ENCODE measurements around the gene CDKAL1.

The CDKAL1 gene

DNA sequence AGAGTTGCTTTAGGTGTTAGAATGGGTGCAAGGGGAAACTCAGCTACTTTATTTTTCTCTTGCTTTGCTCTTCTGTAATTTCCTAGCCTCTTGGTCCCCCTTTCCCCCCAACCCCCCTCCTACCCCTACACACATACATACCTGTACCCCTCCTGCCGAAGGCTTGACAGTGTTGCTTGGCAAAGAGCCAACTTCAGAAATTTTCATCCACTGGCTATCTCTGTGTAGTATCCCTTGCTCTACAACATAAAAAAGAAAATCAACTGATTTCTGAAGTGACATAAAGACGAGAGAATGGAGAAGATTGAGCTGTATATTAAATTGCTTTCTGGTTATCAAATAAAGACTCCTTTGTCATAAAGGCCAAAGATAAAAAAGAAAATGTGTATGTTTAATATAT lies 561.2 kb downstream of the CDKAL1 start:
- TF ChIP-seq PAX5 (IDR thresholded peaks at IDR 0.05; ENCODE audit: insufficient read depth, low read length, severe bottlenecking), result no peak
- DNase-seq (ENCODE audit: insufficient read length, low spot score), result no peak
- no peak for FAIRE-seq

DNA sequence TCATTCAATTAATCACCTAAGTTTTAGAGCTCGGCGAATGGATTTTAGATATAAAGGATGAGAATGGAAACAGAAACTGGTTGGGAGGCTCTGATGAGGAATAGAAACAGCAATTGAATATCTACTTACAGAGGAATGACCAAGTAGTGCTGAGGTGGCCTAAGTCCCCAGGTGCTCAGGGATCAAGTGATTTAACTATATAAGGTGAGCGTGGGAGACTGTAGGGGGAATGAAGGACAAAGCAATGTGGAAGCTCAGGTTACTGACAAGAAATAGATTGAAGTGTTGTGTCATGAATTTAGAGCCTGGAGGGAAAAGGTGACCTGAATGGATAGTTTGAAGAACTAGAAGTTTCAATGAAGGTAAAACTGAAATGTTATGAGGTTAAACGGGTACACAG lies 563.9 kb downstream of the CDKAL1 start:
- FAIRE-seq, result no peak
- no peak for DNase-seq (ENCODE audit: insufficient read length, low spot score)
- TF ChIP-seq PAX5 (IDR thresholded peaks at IDR 0.05; ENCODE audit: insufficient read depth, low read length, severe bottlenecking), result no peak
- no peak for TF ChIP-seq POLR2A (IDR thresholded peaks at IDR 0.05; ENCODE audit: low read depth, low read length)
- TF ChIP-seq POLR2AphosphoS5 (IDR thresholded peaks at IDR 0.05; ENCODE audit: low read depth, low read length), result no peak
- TF ChIP-seq TAF1 (IDR thresholded peaks at IDR 0.05; ENCODE audit: low read depth, low read length), result no peak
- no peak for TF ChIP-seq SPI1 (IDR thresholded peaks at IDR 0.05; ENCODE audit: low read depth, low read length)
- TF ChIP-seq POU2F2 (IDR thresholded peaks at IDR 0.05; ENCODE audit: low read depth, low read length), result no peak

DNA sequence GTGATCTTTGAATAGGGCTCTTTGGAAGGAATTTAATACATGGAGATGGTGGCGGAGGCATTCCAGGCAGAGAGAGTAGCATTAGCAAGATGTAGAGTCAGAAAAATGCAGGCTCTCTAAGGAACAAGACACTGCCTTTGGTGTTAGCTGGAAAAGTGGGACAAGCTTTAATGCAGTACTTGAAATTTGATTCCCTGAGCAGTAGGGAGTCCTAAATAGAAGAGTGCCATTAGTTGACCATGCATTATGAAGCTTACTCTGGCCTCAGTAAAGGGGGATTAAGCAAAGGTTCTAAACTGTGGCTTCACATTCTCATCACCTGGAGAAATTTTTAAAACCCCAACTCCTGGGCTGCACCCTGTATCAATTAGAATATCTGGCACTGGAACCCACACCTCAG lies 564.5 kb downstream of the CDKAL1 start:
- TF ChIP-seq PAX5 (IDR thresholded peaks at IDR 0.05; ENCODE audit: insufficient read depth, low read length, severe bottlenecking) (no peak), POU2F2 (IDR thresholded peaks at IDR 0.05; ENCODE audit: low read depth, low read length) (no peak)
- FAIRE-seq (no peak), DNase-seq (ENCODE audit: insufficient read length, low spot score) (no peak)

DNA sequence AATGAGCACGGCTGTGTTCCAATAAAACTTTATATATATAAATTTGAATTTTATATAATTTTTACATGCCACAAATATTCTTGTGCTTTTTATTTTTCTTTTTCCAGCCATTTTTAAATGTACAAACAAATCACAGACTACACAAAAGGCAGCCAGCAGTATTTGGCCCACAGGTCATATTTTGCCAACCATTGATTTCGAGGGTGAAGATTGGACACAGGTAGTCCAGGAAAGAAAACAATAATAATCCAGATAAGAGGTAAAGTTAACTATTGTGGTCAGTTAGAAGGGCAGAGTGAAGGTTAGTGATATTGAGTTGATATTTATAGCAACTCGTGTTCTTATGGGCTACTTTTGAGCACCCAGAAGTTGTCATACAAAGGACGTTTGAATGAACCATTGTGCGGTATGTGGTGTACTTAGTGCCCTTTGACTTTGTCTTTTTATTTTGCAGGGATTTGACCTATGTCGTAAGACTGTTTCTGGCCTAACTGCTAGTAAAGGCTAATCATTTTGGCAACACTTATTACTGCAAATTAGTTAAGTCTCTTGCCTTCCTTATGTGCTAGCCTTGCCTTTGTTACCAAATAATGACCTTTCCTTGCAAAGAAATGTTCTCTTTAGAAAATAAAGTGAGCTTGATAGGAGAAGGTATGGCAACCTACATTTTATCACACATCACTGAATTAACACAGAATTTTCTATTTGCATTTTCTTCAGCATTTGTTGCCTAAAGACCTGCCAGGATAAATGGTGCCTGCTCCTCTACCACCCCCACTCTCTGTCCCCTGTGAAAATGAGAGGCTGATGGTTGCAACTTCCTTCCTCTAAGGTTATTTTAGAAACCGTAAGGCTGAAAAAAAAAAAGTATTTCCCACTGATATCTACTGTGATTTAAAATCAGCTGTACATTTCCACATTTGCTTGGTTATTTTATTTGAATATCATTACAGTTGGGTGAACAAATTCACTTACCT lies 565.4 kb downstream of the CDKAL1 start:
- TF ChIP-seq POLR2AphosphoS5 (IDR thresholded peaks at IDR 0.05; ENCODE audit: low read depth, low read length), result no peak
- no peak for FAIRE-seq
- DNase-seq (ENCODE audit: insufficient read length, low spot score), result no peak

DNA sequence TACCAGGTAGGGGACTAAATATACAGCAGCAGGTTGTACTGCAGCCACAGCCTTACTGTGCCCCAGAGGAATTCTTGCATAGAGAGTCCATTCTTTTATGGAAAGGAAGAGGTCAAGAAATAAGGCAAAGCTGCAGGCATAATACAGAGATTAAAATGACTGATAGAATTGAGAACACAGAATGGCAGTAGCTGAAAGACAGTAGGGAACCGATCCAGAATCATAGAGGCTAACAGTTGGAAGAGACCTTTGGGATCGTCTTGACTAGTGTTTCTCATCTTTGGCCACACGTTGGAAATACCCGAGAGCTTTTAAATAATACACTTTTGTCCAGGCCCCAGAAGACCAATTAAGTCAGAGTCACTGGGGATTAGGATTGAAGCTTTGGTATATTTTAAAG lies 566.7 kb downstream of the CDKAL1 start:
- no peak for DNase-seq (ENCODE audit: insufficient read length, low spot score)
- FAIRE-seq, result no peak
- TF ChIP-seq POLR2A (IDR thresholded peaks at IDR 0.05; ENCODE audit: low read depth, low read length), result no peak
- no peak for TF ChIP-seq POLR2AphosphoS5 (IDR thresholded peaks at IDR 0.05; ENCODE audit: low read depth, low read length)
- no peak for TF ChIP-seq TAF1 (IDR thresholded peaks at IDR 0.05; ENCODE audit: low read depth, low read length)
- TF ChIP-seq PAX5 (IDR thresholded peaks at IDR 0.05; ENCODE audit: insufficient read depth, low read length, severe bottlenecking), result no peak
- TF ChIP-seq SPI1 (IDR thresholded peaks at IDR 0.05; ENCODE audit: low read depth, low read length), result no peak
- no peak for TF ChIP-seq POU2F2 (IDR thresholded peaks at IDR 0.05; ENCODE audit: low read depth, low read length)

GRCh38 chr6:21101694-21102093 lies 567.4 kb downstream of the CDKAL1 start:
- DNase-seq (ENCODE audit: insufficient read length, low spot score) (no peak), FAIRE-seq (no peak)
- TF ChIP-seq TAF1 (IDR thresholded peaks at IDR 0.05; ENCODE audit: low read depth, low read length), result no peak
- TF ChIP-seq PAX5 (IDR thresholded peaks at IDR 0.05; ENCODE audit: insufficient read depth, low read length, severe bottlenecking), result no peak
- TF ChIP-seq SPI1 (IDR thresholded peaks at IDR 0.05; ENCODE audit: low read depth, low read length), result no peak
- TF ChIP-seq POLR2AphosphoS5 (IDR thresholded peaks at IDR 0.05; ENCODE audit: low read depth, low read length), result no peak
- TF ChIP-seq POU2F2 (IDR thresholded peaks at IDR 0.05; ENCODE audit: low read depth, low read length), result no peak
- TF ChIP-seq POLR2A (IDR thresholded peaks at IDR 0.05; ENCODE audit: low read depth, low read length), result no peak

- no peak for FAIRE-seq
- TF ChIP-seq POLR2A (IDR thresholded peaks at IDR 0.05; ENCODE audit: low read depth, low read length) (no peak), POU2F2 (IDR thresholded peaks at IDR 0.05; ENCODE audit: low read depth, low read length) (no peak), PAX5 (IDR thresholded peaks at IDR 0.05; ENCODE audit: insufficient read depth, low read length, severe bottlenecking) (no peak), TAF1 (IDR thresholded peaks at IDR 0.05; ENCODE audit: low read depth, low read length) (no peak), SPI1 (IDR thresholded peaks at IDR 0.05; ENCODE audit: low read depth, low read length) (no peak), POLR2AphosphoS5 (IDR thresholded peaks at IDR 0.05; ENCODE audit: low read depth, low read length) (no peak)
These were observed 567.9 kb downstream of the CDKAL1 start for GRCh38 chr6:21102201-21102600.

DNA sequence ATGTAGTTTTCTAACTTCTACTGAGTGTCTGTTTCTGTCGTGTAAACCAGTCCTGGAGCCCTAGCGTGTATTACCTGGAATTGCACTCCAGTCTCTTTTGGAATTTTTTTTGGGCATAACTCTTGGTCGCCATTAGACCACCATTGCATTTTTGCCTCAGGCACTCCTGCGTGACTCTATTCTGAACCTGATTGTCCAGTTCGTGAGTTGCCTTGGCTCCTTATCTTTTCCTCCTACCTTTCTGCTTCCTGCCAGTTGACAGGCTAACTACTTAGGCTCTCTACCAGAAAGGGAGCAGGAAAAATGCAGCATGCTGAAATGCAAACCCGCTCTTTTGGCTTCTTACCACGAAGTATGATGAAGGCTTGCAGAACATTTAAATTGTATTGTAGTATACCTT lies 568.4 kb downstream of the CDKAL1 start:
- TF ChIP-seq SPI1 (IDR thresholded peaks at IDR 0.05; ENCODE audit: low read depth, low read length) (no peak), POLR2AphosphoS5 (IDR thresholded peaks at IDR 0.05; ENCODE audit: low read depth, low read length) (no peak), PAX5 (IDR thresholded peaks at IDR 0.05; ENCODE audit: insufficient read depth, low read length, severe bottlenecking) (no peak), POLR2A (IDR thresholded peaks at IDR 0.05; ENCODE audit: low read depth, low read length) (no peak), POU2F2 (IDR thresholded peaks at IDR 0.05; ENCODE audit: low read depth, low read length) (no peak), TAF1 (IDR thresholded peaks at IDR 0.05; ENCODE audit: low read depth, low read length) (no peak)
- DNase-seq (ENCODE audit: insufficient read length, low spot score) (no peak), FAIRE-seq (no peak)

More at GRCh38 chr6:21102201-21102600, 567.9 kb downstream of the CDKAL1 start:
- no peak for DNase-seq (ENCODE audit: insufficient read length, low spot score)

GRCh38 chr6:21103626-21104224 lies 569.5 kb downstream of the CDKAL1 start:
- DNase-seq (ENCODE audit: insufficient read length, low spot score) (no peak), FAIRE-seq (no peak)
- no peak for TF ChIP-seq TAF1 (IDR thresholded peaks at IDR 0.05; ENCODE audit: low read depth, low read length)
- TF ChIP-seq POLR2A (IDR thresholded peaks at IDR 0.05; ENCODE audit: low read depth, low read length), result no peak
- TF ChIP-seq SPI1 (IDR thresholded peaks at IDR 0.05; ENCODE audit: low read depth, low read length), result no peak
- no peak for TF ChIP-seq POU2F2 (IDR thresholded peaks at IDR 0.05; ENCODE audit: low read depth, low read length)
- TF ChIP-seq PAX5 (IDR thresholded peaks at IDR 0.05; ENCODE audit: insufficient read depth, low read length, severe bottlenecking), result no peak
- no peak for TF ChIP-seq POLR2AphosphoS5 (IDR thresholded peaks at IDR 0.05; ENCODE audit: low read depth, low read length)

GRCh38 chr6:21104288-21104687 lies 570.0 kb downstream of the CDKAL1 start:
- TF ChIP-seq POU2F2 (IDR thresholded peaks at IDR 0.05; ENCODE audit: low read depth, low read length), result no peak
- no peak for FAIRE-seq
- no peak for DNase-seq (ENCODE audit: insufficient read length, low spot score)
